Adrenal gland (tissue), 5 donors: ENCODE results near the gene ASB2.

ENCODE experiments used
- POLR2A ChIP-seq, 2 donors: fragments of 450-650 bp; IDR thresholded peaks; one replicate each; pipeline ENCODE4 v1.6.1; 2017; ENCODE audit warnings: antibody characterized with exemption in 2 of 2, mild to moderate bottlenecking in 2 of 2, moderate library complexity in 1 of 2
- TF ChIP-seq, protein P1 (sequence below), 6 experiments: fragments of 450-650 bp in 4 of 6; fragments of 200-600 bp in 2 of 6; sonication (generic) in 1 of 6; IDR thresholded peaks; 1 replicate in 5 of 6; 2 replicates in 1 of 6; pipeline versions ENCODE4 v1.5.1 to v1.8.0; 2016 to 2021; ENCODE audit warnings: antibody characterized with exemption in 6 of 6, mild to moderate bottlenecking in 2 of 6, moderate library complexity in 1 of 6
- donor health status: DM: no; HTN: no; CAD: no.

DNA sequence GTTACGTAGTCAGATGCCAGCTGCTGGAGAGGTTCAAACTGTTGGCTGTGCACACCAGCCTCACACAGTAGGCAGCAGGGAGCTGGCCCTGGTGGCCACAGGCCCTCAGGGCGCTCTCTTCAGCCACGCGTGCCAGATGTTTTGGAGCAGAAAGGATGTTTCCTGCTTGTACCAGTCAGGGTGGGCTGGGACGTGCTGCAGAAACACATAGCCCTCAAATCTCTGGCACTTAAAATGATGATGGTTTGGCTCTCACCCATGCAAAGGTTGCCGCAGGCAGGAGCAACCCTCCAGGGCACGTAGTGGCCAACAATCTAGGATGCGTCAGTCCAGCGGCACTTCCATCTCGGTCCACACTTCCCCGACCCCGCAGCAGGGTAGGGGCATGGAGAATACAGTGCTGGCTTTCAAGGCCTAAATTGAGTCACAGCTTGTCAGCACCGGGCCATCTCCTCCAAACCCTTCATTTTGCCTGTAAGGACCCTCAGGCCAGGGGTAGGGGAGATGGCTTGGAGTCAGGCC is 50.9 kb downstream of the ASB2 start:
- TF ChIP-seq, protein P1, sequence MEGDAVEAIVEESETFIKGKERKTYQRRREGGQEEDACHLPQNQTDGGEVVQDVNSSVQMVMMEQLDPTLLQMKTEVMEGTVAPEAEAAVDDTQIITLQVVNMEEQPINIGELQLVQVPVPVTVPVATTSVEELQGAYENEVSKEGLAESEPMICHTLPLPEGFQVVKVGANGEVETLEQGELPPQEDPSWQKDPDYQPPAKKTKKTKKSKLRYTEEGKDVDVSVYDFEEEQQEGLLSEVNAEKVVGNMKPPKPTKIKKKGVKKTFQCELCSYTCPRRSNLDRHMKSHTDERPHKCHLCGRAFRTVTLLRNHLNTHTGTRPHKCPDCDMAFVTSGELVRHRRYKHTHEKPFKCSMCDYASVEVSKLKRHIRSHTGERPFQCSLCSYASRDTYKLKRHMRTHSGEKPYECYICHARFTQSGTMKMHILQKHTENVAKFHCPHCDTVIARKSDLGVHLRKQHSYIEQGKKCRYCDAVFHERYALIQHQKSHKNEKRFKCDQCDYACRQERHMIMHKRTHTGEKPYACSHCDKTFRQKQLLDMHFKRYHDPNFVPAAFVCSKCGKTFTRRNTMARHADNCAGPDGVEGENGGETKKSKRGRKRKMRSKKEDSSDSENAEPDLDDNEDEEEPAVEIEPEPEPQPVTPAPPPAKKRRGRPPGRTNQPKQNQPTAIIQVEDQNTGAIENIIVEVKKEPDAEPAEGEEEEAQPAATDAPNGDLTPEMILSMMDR (IDR thresholded peaks at IDR 0.05), result no peak
- no peak for TF ChIP-seq POLR2A (IDR thresholded peaks at IDR 0.05)
